K562 (cell line): ENCODE measurements around the gene ZNF331.

Source experiments
- MAZ ChIP-seq, 2 experiments: fragments of 450-650 bp in 1 of 2; sonication (generic) in 1 of 2; formaldehyde crosslinking; IDR thresholded peaks in 1 of 2; conservative IDR thresholded peaks in 1 of 2; 2 replicates each; pipeline versions ENCODE4 v1.4.0 to v1.5.0; 2020; ENCODE audit warnings: mild to moderate bottlenecking in 1 of 2, missing genetic modification reagents in 1 of 2
- TF ChIP-seq, protein P1 (sequence below): sonication (generic); formaldehyde crosslinking; IDR thresholded peaks from 2 replicates; pipeline ENCODE4 v1.8.0; 2022; ENCODE audit warnings: missing genetic modification reagents, mild to moderate bottlenecking, borderline replicate concordance

DNA sequence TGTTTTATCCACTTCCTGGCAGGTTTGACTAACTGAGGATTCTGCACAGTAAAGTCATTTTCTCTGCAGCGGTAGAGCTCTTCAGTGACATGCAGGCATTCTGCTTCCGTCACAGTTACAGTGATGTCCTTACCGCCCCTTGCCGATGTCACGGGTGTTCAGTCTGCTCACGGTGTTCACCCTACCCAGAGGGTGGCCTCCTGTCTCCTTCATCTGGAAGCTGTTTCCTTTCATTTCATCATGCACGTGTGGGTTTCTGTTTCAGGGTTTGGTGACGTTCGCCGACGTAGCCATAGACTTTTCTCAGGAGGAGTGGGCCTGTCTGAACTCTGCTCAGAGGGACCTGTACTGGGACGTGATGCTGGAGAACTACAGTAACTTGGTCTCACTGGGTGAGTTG lies 33.4 kb downstream of the ZNF331 start:
- TF ChIP-seq MAZ (CRISPR knock-in tag; conservative IDR thresholded peaks at IDR 0.05 in 1 of 2, IDR thresholded peaks at IDR 0.05 in 1 of 2) = no peak
- TF ChIP-seq, protein P1, sequence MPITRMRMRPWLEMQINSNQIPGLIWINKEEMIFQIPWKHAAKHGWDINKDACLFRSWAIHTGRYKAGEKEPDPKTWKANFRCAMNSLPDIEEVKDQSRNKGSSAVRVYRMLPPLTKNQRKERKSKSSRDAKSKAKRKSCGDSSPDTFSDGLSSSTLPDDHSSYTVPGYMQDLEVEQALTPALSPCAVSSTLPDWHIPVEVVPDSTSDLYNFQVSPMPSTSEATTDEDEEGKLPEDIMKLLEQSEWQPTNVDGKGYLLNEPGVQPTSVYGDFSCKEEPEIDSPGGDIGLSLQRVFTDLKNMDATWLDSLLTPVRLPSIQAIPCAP (CRISPR knock-in tag) = no peak
